Medulla oblongata (tissue), 1 donor: Measurements from ENCODE around the gene SRCAP.

ENCODE experiments used
- DNase-seq: peaks from one replicate; pipeline ENCODE4 v3.0.0-alpha.2; 2015; ENCODE audit errors: extremely low spot score

The SRCAP gene

DNA sequence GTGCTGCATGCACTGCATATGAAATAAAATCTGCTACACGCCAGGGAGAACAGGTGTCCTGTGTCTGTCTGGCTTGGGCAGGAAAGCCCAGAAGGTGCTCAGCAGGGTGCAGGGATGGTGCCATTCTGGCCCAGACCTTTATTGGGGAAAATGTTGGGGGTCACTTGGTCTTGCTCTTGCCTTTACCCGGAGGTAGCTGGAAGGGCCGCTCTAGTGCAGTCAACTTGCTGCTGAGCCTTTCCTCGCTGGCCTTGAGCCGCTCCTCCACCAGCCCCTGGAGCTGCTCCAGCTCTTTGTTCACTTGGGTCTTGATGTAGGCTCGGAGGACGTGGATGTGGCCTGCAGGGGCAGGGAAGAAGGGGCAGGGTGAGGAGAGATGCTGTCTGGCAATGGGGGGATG lies 58.3 kb downstream of the SRCAP start:
- DNase-seq = no peak

DNA sequence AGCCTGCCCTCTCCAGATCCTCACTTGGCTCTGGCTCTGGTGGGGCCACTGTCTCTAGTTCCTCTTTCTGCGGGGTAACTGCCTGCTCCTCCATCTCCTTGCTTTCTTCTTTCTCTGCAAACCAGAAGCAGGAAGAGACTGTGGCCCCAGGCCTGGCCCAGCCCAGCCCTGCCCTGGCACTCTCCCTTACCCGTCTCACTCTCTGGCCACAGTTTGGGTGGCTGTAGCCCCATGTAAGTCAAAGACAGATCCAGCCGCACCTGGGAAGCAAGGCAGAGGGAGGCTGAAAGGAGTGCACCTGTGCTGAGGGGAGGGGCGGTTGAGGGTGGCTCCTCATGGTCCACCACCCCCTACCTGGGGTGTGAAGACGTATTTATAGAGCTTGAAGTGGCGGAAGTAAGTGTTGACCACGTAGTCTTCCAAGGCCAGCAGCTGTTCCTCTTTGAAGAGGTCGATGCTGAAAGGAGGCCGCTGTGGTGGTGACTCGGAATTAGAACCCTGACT lies 60.1 kb downstream of the SRCAP start:
- peak; percentile 56 for DNase-seq

DNA sequence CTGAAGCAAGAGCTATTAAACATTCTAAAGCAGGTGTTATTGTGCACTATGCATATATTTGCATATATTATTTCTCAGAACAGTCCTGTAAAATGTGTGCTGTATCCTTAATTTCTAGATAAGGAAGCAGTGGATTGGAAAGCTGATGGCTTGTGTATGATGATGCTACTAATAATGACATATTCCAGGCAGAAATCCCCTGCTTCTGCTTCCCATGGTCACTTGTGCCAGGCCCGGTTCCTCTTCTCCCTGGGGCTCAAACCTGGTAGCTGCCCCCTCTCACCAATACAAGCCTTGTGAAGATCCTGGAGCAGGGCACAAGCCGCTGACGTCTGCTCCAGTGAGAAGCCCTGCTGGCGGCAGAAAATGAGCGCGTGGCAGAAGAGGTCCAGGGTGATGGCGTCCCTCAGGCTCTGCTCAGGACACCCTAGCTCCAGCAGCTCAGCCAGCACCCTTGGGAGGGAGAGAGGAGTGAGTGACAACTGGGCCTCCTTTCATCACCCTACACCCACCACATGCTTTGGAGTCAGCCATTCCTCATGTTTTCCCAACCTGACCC lies 61.1 kb downstream of the SRCAP start:
- no peak for DNase-seq

DNA sequence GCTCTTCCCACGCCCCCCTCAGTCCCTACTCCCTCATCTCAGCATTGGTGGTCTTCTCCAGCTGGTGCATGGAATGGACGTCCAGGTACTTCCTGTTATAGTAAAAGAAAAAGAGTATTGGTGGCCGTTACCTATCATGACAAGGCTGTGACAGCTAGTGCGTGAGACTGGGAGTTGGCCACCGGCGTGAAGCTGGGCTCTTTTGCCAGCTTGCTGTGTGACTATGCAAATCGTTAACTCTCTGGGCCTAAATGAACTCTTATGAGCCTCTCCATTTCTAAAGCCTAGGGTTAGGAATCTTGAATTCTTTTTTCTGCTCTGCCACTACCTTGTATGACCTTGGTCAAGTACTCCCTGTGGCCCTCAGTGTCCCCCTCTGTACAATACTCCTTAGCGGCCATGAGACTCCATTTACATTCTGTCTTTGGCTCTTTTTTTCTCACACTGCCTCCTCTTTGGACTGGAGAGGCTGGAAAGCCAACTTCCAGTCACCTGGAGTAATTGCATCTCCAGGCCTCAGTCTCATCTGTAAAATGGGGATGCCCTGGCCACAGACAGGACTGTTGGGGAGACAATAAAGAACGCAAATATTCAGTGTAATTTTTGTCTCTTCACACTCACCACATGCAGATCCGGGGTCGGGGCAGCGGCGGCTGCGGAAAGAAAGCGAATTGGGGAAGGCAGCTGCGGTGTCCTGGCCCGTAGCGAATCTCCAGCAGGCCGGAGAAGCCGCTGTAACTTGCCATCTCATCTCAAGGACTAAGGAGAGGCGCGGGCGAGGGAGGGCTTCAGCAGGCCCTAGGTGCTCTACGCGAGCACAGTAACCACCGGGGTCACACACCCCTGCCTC lies 61.8 kb downstream of the SRCAP start:
- DNase-seq = no peak

DNA sequence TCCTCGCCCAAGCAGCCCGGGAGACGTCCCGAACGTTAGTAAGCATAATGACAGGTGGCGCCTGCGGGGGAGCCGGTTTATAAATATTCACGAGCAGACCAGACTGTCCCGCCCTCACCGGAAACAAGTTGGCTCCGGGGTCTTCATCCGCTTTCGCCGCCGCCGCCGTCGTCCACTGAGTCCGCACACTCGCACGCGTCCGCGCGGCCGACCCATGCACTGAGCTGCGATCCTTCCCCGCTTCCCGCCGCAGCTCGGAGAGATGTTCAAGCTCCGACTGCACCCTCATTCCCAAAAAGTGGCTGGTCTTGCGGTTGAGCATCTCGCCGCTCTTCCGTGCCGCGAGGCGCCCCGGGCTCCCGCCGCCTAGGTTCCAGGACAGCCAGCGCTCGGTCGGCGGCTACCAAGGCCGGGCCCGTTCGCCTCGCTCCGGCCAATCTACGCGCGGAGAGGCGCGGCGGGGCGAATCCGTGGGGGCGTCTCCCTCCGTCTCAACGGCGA lies 62.5 kb downstream of the SRCAP start:
- DNase-seq = no peak

DNA sequence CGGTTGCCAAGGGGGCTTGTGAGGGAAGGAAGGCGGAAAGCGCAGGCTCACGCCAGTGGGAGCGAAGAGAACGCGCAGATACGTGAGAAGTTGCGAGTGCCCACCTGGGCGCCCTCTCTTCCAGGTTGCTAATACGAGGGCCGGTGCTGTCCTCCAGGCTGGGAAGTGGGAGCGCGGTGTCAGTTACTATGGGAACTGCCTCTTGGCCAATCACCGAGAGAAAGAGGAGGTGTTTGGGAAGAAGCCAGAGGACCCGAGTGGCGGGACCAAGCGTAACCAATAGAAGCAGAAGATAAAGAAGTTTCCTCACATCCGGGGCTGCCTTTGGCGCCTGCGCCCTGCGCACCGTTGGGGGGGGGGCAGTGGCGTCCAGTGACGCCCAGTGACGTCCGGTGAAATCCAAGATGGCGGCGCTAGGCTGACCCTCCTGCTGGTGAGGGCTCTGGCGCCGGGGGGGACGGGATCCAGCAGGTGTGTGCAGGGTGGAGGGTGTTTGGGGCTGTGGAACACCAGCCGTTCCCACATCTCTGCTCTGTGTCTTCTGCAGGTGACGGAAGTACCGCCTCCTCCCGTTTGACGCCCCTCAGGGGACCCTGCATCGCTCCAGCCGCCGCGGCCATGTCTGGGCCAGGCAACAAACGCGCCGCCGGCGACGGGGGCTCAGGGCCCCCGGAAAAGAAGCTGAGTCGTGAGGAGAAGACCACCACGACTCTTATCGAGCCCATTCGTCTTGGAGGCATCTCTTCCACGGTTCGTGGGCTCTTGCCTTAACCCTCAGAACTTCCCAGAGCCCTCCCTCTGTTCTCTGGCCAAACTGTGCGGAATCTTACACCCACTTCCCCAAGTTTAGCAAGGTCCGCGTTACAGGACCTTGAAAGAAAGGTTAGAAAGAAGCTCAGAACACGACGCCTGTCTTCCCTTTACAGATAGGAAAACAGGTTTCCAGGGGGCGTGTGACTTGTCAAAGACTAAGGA lies 63.2 kb downstream of the SRCAP start, which contains the start of the genes CFAP119 and RNF40:
TSS of gene CFAP119 (minus strand) at position 135 of the 975 bp plus-strand sequence. CDS start 314 bp downstream, outside the sequence.
TSS of gene RNF40 (plus strand) at position 395 of the 975 bp plus-strand sequence. CDS start at position 619, 224 bp downstream.
- DNase-seq = peak; percentile 99

DNA sequence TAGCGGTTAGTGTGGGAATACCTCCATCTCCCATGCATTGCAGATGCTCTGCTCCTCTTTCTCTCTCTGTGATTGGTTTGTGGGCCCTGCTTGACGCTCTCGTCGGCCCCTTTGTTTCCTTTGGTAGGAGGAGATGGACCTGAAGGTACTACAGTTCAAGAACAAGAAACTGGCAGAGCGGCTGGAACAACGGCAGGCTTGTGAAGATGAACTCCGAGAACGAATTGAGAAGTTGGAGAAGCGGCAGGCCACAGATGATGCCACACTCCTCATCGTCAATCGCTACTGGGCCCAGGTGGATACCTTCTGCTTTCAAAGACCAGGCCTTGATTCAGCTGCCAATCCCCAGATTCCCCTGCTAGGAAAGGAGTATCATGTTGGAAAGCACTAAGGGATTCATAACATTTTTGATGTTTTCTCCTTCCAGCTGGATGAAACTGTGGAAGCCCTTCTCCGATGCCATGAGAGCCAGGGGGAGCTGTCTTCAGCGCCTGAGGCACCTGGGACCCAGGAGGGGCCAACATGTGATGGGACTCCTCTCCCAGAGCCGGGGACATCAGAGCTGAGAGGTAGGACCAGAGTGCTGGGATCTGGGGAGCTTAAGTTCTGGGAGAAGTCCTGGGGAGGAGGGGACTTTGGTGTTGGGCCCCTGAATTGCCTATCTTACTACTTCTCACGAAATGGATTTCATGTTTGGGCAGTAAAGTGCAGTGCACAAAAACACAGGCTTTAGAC lies 64.2 kb downstream of the SRCAP start:
- no peak for DNase-seq

DNA sequence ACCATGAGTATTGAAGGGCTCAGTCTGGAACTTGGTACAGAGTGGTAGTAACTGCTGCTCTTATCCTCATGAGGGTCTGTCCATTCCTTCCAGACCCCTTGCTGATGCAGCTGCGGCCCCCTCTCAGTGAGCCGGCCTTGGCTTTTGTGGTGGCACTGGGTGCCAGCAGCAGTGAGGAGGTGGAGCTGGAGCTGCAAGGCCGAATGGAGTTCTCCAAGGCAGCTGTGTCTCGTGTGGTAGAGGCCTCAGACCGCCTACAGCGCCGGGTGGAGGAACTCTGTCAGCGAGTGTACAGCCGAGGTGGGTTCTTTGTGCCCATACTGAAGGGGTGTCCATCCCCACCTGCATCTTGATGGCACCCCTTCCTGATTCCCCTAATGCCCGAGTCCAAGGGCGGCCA lies 65.1 kb downstream of the SRCAP start:
- no peak for DNase-seq

DNA sequence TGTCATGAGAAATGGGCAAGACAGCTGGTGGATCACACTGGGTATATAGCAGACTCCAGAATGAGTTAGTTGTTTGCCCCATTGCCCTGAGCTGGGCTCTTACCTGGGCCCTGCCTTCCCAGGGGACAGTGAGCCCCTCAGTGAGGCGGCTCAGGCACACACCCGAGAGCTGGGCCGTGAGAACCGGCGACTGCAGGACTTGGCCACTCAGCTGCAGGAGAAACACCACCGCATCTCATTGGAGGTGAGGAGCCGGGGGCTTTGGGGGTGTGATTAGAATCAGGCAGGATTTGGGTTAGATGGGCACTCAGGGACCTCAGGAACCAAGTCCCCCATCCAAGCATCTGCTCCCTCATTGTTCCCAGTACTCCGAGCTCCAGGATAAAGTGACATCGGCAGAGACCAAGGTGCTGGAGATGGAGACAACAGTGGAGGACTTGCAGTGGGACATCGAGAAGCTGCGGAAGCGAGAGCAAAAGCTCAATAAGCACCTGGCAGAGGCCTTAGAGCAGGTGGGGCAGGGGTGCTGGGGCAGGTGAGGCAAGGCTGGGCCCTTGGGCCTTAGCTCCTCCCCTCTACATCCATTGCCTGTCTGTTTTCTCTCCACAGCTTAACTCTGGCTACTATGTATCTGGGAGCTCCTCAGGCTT lies 66.0 kb downstream of the SRCAP start:
- no peak for DNase-seq

DNA sequence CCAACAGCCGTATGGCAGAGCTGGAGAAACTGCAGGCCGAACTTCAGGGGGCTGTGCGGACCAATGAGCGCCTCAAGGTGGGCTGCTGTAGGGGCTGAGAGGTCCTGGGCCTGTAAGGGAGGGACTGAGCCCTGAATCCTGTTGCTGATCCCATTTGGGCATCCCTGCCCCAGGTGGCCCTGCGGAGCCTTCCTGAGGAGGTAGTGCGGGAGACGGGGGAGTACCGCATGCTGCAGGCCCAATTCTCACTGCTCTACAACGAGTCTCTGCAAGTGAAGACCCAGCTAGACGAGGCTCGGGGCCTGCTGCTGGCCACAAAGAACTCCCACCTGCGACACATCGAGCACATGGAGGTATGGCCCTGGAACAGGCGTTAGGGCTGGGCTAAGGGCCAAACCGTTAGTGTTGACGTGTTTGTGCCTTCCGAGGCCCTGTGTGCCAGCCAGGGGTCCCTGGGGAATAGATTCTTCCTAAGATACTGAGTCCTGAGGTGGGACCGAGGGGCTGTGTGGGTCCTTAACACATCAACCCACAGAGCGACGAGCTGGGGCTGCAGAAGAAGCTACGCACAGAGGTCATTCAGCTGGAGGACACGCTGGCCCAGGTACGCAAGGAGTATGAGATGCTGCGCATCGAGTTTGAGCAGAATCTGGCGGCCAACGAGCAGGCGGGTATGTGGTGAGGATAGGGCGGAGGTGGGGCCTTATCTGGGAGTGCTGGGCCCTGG lies 67.4 kb downstream of the SRCAP start:
- DNase-seq = no peak

DNA sequence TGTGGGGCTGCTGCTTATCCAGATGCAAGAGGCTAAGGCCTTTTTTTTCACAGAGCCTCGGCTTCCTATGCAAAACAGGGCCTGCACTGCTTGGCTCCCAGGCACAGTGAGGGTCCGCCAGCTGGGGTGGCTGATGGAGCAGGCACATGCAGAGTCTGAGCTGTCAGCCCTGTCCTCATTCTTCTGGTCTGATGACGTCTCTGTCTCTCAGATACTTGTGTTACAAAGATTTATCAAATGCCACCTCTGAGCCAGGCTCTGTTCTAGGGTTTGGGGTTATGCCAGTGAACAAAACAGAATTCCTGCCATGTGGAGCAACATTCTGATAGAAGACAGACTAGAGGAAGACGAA lies 67.9 kb downstream of the SRCAP start:
- no peak for DNase-seq

DNA sequence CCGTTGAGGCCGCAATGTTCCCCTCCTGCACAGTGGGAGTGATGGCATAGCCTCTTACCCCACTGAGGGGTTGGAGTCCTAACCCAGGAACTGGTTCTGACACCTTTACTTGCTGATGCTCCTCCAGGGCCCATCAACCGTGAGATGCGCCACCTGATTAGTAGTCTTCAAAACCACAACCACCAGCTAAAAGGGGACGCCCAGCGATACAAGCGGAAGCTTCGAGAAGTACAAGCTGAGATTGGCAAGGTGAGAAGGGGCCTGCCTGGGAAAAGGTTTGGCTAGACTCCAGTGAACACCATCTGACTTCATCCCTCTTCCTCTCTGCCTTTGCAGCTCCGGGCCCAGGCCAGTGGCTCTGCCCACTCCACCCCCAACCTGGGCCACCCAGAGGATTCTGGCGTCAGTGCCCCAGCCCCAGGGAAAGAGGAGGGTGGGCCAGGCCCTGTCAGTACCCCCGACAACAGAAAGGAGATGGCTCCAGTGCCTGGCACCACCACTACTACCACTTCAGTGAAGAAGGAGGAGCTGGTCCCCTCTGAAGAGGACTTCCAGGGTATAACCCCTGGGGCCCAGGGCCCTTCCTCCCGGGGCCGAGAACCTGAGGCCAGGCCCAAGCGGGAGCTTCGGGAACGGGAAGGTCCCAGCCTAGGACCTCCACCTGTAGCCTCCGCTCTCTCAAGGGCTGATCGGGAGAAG lies 68.9 kb downstream of the SRCAP start:
- no peak for DNase-seq

DNA sequence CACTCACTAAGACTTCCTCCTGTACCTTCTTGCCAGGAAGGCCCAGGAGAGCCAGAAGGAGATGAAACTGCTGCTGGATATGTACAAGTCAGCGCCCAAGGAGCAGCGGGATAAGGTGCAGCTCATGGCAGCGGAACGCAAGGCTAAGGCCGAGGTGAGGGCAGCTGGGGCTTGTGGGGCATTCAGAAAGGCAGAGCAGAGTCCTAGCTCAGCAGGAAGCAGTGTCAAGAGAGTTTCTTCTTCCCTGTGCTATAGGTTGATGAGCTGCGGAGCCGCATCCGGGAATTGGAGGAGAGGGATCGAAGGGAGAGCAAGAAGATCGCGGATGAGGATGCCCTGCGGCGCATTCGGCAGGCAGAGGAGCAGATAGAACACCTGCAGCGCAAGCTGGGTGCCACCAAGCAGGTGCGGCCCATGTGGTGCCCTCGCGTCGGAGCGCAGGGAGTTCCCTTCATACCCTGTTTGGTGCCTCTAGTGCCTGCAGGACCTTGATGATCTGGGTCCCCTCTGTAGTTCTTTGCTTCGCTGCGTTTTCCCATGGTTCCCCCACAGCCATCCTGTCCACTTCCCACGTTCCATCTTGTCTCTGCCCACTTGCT lies 69.7 kb downstream of the SRCAP start:
- no peak for DNase-seq

DNA sequence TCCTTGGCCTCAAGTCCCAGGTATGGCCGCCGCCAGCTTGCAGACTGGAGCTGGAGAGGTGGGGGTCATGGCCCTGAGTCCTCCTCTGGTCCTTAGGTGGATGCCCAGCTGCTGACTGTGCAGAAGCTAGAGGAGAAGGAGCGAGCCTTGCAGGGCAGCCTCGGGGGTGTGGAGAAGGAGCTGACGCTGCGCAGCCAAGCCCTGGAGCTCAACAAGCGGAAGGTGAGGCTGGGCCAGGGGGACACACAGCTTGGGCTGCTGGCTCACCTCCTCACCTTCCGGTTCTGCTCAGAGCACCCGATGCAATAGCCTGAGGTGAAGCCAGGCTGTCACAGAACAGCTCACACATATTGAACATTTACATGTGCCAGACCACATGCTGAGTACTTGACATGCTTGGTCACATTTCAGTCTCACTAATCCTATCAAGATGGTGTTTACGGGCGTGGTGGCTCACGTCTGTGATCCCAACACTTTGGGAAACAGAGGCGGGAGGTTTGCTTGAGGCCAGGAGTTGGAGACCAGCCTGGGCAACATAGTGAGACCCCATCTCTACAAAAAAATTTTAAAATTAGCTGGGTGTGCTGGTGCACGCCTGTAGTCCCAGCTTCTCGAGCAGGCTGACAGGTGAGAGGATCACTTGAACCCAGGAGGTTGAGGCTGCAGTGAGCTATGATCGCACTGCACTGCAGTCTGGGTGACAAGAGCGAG lies 70.6 kb downstream of the SRCAP start:
- no peak for DNase-seq

DNA sequence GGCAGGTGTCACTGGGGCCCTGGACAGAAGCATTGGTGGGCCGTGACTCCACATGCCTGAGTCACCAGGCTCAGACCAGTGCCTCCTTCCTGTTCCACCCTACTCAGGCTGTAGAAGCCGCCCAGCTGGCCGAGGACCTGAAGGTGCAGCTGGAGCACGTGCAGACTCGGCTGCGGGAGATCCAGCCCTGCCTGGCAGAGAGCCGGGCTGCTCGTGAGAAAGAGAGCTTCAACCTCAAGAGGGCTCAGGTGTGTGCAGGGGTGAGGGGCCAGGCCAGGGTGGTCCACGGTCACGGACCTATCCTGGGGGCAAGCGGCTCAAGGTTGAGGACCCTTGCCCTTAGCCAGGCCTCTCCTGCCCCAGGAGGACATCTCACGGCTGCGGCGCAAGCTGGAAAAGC lies 72.8 kb downstream of the SRCAP start:
- DNase-seq = no peak

DNA sequence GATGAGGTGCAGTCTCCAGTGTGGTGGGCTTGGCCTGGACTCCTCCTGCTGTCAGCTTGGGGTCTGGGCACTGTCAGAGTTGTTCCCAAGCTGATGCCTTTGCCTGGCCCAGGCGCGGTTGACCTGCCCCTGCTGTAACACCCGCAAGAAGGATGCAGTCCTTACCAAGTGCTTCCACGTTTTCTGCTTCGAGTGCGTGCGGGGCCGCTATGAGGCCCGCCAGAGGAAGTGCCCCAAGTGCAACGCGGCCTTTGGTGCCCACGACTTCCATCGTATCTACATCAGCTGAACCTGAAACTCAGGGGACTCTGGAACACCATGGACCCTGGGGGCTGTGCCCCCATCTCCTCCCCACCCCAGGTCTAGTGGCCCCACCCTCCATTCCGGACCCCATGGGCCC lies 74.9 kb downstream of the SRCAP start:
- DNase-seq = no peak

DNA sequence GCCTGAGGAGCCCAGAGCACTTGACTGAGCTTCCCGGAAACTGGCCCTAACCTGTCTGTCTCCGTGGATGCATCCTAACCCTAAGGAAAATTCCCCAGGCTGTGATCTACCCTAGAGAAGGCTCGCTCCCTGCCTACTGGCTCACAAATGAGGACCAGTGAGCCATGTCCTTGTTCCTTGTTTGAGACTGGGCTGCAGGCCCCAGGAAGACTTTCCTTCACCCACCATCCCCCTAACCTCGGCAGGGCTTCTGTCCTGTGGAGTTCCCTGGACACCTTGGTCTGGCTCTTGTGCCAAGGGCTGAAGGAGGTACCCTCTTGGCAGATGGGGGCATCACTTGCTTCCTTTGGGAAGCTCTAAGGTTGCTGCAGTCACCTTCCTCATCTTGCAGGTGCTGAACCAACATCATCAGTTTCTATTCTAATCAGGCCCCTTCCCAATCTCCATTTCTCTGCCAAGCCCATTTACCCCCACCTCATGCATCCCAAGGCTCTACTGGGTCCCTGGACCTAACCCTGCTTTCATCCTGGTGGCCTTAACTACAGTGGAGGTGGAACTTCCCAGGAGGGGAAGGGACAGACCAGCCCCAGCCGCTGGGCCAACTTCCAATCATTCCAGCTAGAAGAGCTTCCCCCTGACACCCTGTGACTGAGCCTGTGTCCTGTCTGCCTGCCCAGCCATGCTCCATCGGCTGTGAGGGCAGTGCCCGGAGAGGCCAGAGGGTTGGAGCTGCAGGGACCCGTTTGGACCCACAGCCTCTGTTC lies 75.6 kb downstream of the SRCAP start:
- peak; percentile 54 for DNase-seq

DNA sequence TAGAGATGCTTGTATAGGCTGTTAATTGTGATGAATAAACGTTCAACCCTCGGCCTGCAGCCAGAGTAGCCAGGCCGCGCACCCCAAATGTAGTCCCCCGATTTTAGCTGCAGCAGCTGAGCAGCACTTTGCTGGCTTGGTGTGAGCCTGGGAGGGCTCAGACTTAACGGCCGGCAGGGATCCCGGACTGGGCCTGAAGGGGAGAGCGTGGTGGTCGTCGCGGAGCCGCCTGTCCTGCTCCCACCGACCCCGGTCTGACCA lies 76.1 kb downstream of the SRCAP start:
- no peak for DNase-seq
